Tibial artery (tissue), 4 donors: ENCODE measurements around the gene HOXA5.

ENCODE experiments used
- DNase-seq, 2 donors: peaks; one replicate each; pipeline ENCODE4 v3.0.0-alpha.2; 2019
- H3K27ac ChIP-seq, 2 donors: fragments of 200-600 bp; sonication (generic) in 1 of 2; 1 replicate in 1 of 2; 2 replicates in 1 of 2; pipeline ENCODE4 v1.5.1; 2018 to 2019; ENCODE audit warnings: mild to moderate bottlenecking in 1 of 2
- H3K27me3 ChIP-seq, 2 donors: fragments of 200-600 bp; sonication (generic) in 1 of 2; one replicate each; pipeline versions ENCODE4 v1.5.1 to v1.6.0; 2016 to 2019
- H3K36me3 ChIP-seq, 3 donors: fragments of 200-600 bp; sonication (generic) in 2 of 3; one replicate each; pipeline ENCODE4 v1.5.1; 2016 to 2019; ENCODE audit warnings: mild to moderate bottlenecking in 2 of 3
- H3K4me1 ChIP-seq, 4 donors: fragments of 200-600 bp; sonication (generic) in 2 of 4; 1 replicate in 3 of 4; 2 replicates in 1 of 4; pipeline ENCODE4 v1.5.1; 2016 to 2019
- H3K4me3 ChIP-seq, 2 donors: fragments of 200-600 bp; sonication (generic) in 1 of 2; 1 replicate in 1 of 2; 2 replicates in 1 of 2; pipeline ENCODE4 v1.5.1; 2018 to 2019; ENCODE audit warnings: mild to moderate bottlenecking in 2 of 2
- H3K9me3 ChIP-seq, 3 donors: fragments of 200-600 bp; sonication (generic) in 1 of 3; one replicate each; pipeline ENCODE4 v1.5.1; 2016 to 2019
- intact Hi-C: fragments of 100-400 bp; cut with DNase I; formaldehyde crosslinking; loops from one replicate; pipeline ENCODE4 v1.15.0; 2023; ENCODE audit warnings: low total_unique reads
- TF ChIP-seq, protein P1 (sequence below), 2 experiments: fragments of 200-600 bp in 1 of 2; fragments of 450-650 bp in 1 of 2; IDR thresholded peaks; one replicate each; pipeline ENCODE4 v1.5.1; 2017 to 2019; ENCODE audit warnings: antibody characterized with exemption in 2 of 2, mild to moderate bottlenecking in 1 of 2, moderate library complexity in 1 of 2

The HOXA5 gene

DNA sequence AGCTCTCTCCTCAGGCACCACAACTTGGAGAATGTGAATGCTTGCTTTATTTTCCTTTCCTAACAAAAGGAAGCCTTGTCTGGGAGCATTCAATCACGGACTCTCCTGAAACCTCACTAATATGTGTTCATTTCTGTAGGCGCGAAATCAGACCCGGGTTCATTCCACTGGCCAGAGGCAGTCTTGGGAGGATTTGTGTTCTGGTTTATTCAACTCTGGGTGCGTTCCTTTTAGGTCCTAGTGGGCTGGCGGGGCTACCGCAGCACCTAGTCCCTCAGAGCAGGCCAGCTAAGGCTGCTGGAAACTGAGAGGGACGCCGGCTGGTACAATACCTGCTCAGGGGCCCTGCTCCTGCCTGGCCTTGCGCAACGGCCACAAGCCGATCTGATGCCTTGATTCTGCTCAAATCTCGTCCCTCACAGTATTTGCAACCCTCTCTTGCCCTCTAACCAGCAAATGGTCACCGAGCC, 20.4 kb downstream of the HOXA5 start:
- no peak overlapping the region for H3K27ac ChIP-seq
- TF ChIP-seq, protein P1, sequence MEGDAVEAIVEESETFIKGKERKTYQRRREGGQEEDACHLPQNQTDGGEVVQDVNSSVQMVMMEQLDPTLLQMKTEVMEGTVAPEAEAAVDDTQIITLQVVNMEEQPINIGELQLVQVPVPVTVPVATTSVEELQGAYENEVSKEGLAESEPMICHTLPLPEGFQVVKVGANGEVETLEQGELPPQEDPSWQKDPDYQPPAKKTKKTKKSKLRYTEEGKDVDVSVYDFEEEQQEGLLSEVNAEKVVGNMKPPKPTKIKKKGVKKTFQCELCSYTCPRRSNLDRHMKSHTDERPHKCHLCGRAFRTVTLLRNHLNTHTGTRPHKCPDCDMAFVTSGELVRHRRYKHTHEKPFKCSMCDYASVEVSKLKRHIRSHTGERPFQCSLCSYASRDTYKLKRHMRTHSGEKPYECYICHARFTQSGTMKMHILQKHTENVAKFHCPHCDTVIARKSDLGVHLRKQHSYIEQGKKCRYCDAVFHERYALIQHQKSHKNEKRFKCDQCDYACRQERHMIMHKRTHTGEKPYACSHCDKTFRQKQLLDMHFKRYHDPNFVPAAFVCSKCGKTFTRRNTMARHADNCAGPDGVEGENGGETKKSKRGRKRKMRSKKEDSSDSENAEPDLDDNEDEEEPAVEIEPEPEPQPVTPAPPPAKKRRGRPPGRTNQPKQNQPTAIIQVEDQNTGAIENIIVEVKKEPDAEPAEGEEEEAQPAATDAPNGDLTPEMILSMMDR (IDR thresholded peaks at IDR 0.05), result no peak
- no peaks in the 10 kb centered on the region for H3K27me3 ChIP-seq
- no peak for DNase-seq
- no peaks in the 10 kb centered on the region for H3K9me3 ChIP-seq
- intact Hi-C loops, result no loop called here
- H3K4me1 ChIP-seq, result peaks cover 0 to 17% (median 8%) of the 10 kb centered on the region in 4 donors
- H3K36me3 ChIP-seq, result peaks cover 4 to 10% (median 7%) of the 10 kb centered on the region in 3 donors
- H3K4me3 ChIP-seq, result no peak overlapping the region

DNA sequence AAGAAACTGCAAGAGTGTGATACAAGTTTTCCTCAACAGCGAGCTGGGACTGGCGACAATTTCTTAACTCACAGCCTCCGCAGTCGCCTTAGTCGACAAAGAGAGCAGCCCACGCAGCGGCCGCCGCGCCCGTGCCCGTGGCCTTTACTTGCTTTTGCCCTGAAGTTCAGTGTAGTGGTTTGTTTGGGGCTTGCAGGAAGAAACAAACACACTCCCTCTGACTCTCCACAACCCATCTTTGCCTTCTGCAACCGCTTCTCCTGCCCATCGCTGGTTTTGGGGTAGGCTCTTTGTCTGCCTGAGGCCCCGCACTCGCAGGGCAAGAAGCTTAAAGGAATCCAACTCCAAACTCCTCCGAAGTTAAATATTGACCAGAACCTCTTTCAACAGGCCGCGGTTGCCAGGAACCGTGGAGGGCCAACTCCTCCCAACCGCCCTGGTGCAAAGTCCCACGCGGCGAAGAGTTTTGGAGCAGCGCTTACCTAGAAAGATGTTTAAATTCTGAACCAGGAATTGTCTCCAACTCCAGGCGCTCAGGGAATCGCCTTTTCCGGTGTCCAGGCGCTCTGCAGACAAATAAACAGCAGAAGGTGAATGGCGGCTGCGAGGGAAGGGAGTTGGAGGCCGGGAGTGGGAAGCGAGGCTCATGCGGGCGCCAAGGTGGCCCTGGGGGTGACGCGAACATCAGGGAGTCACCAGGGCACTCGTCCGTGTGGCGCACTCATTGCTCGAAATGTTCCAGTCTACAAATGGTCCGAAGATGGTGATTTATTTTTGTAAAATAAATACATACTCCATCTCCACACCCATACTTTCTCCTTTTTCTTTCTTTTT, 21.2 kb downstream of the HOXA5 start:
- intact Hi-C loops, result no loop called here
- no peaks in the 10 kb centered on the region for H3K27me3 ChIP-seq

DNA sequence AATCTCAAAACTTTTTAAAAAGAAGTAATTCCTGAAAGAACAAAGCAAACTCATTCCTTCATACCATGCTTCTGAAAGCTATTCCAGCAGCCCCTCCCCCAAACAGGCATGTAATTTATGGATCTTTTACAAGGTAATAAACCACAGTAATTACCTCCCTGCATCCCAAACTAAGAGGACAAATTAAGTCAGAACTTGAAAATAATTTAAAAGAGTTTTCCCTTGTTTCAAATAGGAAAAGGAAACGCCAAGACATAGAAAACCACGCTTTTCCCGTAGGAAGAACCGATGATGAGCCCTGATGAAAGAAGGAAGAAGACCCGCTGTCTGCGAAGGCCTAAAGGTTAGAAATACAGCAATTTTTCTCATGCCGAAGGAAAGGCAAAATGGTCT, 21.8 kb downstream of the HOXA5 start:
- Histone ChIP-seq H3K27me3 (no peaks in the 10 kb centered on the region), H3K4me3 (no peak overlapping the region), H3K36me3 (peaks cover 4 to 10% (median 7%) of the 10 kb centered on the region in 3 donors), H3K27ac (no peak overlapping the region), H3K9me3 (no peaks in the 10 kb centered on the region), H3K4me1 (peaks cover 0 to 25% (median 13%) of the 10 kb centered on the region in 4 donors)
- no peak for DNase-seq
- TF ChIP-seq, protein P1 (IDR thresholded peaks at IDR 0.05), result no peak
- intact Hi-C loops, result no loop called here

More for the DNA sequence above, 21.2 kb downstream of the HOXA5 start:
- H3K4me3 ChIP-seq, result no peak overlapping the region
- H3K36me3 ChIP-seq, result peaks cover 4 to 10% (median 7%) of the 10 kb centered on the region in 3 donors
- DNase-seq, result no peak
- H3K4me1 ChIP-seq, result peaks cover 0 to 23% (median 8%) of the 10 kb centered on the region in 4 donors
- H3K27ac ChIP-seq, result no peak overlapping the region
- no peaks in the 10 kb centered on the region for H3K9me3 ChIP-seq
- TF ChIP-seq, protein P1 (IDR thresholded peaks at IDR 0.05), result no peak

DNA sequence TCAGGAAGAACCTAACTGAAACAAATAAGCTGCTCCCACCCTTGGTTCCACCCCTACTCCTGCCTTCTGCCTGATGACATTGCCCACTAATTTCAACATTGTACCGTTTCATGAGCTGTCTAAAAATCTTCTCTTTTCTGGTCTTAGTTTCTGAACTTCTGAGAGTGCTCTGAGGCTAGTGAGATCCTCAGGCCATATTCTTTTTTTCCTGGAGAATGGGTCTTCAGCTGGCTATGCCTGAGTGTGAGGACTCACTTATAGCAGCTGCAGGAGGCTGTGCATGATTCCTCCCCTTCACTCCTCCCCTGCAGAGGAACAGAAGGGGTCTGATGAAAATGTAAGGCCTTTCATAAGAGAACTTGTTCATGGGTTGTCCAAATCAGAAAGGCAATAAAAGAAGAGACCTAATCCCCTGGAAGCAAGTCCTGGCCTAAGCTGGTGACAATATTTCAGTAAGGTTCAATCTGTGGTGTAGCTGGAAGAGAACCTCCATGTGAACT, 24.0 kb downstream of the HOXA5 start:
- TF ChIP-seq, protein P1 (IDR thresholded peaks at IDR 0.05), result no peak
- H3K27ac ChIP-seq, result no peak overlapping the region
- H3K4me3 ChIP-seq, result no peak overlapping the region
- peaks cover 0 to 34% (median 25%) of the 10 kb centered on the region in 4 donors for H3K4me1 ChIP-seq
- H3K27me3 ChIP-seq, result no peaks in the 10 kb centered on the region
- H3K36me3 ChIP-seq, result peaks cover 4 to 10% (median 7%) of the 10 kb centered on the region in 3 donors
- intact Hi-C loops, result no loop called here
- H3K9me3 ChIP-seq, result no peaks in the 10 kb centered on the region
- no peak for DNase-seq

DNA sequence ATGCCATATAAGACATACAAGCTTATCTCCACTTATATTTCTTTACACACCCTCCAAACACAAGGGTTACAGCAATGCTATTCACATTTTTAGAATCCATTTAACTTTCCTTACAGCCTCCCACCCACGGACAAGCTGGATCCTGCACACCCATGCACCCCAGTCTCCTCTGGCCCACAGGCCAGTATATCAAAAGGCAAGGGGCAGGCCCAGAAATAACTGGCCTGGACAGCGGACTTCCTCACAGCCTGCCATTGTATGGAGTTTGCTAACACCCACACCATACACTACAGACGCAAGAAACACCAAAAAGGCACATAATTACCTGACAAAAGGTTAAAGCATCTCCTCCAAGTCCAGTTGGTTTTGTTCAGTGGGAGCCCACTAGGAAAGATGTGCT, 24.9 kb downstream of the HOXA5 start:
- no peaks in the 10 kb centered on the region for H3K9me3 ChIP-seq
- TF ChIP-seq, protein P1 (IDR thresholded peaks at IDR 0.05), result no peak
- no peak overlapping the region for H3K4me3 ChIP-seq
- no peak overlapping the region for H3K27ac ChIP-seq
- intact Hi-C loops, result no loop called here
- peaks cover 4 to 10% (median 7%) of the 10 kb centered on the region in 3 donors for H3K36me3 ChIP-seq
- peaks cover 0 to 41% (median 29%) of the 10 kb centered on the region in 4 donors for H3K4me1 ChIP-seq
- H3K27me3 ChIP-seq, result no peaks in the 10 kb centered on the region
- DNase-seq, result no peak
